Amniotic epithelial cell (primary cell): ENCODE data around the gene ZNF587.

Experiments used
- DNase-seq: peaks from one replicate; pipeline ENCODE4 v3.0.0-alpha.2; 2010; ENCODE audit warnings: low read depth

ZNF587 gene

DNA sequence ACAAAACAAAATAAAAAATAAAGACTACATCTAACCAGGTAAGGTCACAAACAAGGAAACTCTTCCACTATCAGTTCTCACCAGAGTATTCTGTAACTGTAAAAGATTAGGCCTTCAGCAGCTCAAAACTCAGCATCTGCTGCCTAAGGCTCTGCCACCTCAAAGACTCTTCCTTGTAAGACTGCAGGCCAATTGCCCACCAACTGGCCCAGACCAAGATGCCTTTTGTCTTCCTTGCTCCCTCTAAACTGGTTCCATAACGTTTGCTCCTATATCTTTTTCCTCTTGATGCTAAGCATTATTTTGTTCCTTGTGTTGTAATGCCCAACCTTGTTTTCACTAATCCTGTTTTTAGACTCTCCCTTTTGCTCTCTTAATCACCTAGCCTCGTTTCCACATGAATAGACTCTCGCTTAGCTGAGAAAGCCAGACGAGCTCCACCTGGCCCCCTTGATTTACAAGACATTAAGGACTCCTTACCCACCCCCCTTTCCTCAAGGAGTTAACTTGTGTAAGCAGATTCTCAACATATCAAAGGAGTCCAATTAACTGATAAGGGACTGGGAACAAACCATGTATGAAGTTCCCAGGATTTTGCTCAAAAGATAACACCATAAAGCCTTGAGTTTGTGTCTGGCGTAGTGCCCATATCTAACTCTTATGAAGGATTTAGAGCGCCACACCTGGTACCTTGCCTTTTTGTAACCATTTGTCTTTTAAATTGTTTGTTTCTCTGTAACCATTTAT, 37.7 kb downstream of the ZNF587 start:
- DNase-seq, result peak; percentile 88

DNA sequence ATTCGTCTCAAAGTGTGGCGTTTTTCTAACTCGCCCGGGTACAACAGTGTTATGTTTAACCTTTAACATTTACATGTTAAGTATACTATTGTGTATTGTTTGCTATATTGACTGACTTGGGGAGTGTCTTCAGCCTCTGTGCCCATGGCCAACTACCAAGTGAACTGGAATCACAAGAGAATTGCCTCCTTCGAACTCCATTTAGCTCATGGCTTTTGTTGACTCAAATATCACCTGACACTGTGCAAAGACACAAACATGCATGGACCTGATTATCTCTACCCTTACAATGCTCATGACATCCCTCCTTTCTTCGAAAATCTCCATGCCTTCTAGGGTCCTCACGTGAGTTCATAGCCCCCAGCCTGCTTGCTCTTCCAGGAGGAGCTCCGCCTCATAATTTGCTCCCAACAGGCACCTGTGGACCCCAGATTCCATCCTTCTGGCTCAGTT, 38.5 kb downstream of the ZNF587 start:
- DNase-seq, result no peak

GRCh38 chr19:57888560-57889231, 39.0 kb downstream of the ZNF587 start, which contains the start of gene ZNF814:
TSS of gene ZNF814 (minus strand) at chr19:57889037. CDS start at chr19:57888802, 235 bp downstream.
- DNase-seq, result peak; percentile 89

DNA sequence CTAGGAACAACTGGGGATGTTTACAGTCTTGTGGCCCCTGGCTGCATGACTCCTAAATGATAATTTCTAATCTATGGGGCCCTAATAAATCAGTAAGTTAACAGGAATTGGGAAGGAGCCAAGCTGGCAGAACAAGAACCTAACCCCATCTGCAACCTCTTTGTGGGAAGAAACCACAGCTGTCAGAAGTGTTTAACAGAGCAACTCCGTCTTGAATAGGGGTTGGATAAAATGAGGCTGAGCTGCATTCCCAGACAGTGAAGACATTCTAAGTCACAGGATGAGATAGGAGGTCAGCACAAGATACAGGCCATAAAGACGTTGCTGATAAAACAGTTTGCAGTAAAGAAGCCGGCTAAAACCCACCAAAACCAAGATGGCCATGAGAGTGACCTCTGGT, 41.0 kb downstream of the ZNF587 start:
- peak; percentile 94 for DNase-seq

DNA sequence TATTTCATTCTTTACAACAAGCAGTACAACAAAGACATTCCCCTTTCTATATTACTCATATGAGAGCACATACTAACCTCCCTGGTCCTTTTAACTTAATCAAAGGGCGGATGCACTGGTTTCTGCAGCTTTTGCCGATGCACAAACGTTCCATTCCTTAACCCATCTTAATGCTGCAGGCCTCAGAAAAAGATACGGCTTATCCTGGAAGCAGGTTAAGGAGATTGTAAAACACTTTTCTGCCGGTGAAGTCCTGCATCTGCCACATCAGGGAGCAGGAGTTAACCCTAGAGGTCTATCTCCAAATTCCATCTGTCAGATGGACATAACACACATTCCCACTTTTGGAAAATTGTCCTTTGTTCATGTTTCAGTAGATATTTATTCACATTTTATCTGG, 50.7 kb downstream of the ZNF587 start:
- peak; percentile 3 for DNase-seq

GRCh38 chr19:57903618-57904184, 54.0 kb downstream of the ZNF587 start:
- DNase-seq, result no peak

GRCh38 chr19:57905258-57905657, 55.6 kb downstream of the ZNF587 start:
- DNase-seq, result no peak

- DNase-seq, result no peak
Measured at GRCh38 chr19:57907394-57907793, 57.7 kb downstream of the ZNF587 start.

DNA sequence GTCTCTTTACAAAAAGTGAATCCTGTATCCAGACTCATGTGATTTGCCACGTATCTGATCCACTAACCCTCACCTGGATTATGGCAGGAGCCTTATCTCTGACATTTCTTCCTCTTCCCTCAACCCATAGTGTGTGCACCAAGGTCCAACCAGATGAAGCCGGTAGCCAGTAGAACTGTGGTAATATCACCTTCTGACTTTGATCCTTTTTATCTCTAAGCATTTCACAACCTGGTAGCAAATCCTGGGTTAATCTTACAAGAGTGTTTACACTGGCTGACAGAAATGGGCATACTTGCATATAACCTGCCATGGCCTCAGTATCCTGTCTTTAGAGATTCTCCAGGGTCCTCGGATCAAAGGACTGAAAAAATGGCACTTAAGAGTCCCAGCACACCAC, 64.9 kb downstream of the ZNF587 start:
- no peak for DNase-seq
